Keratinocyte (primary cell): ENCODE results near the gene ARFIP1.

ENCODE experiments used
- CTCF ChIP-seq, 3 experiments: IDR thresholded peaks in 1 of 3; conservative IDR thresholded peaks in 1 of 3; optimal IDR thresholded peaks in 1 of 3; 2 replicates in 2 of 3; 3 replicates in 1 of 3; pipeline versions ENCODE3 to v1.5.1; 2011; ENCODE audit warnings: low read length in 3 of 3, mild to moderate bottlenecking in 3 of 3, moderate library complexity in 2 of 3, control low read depth in 1 of 3, inconsistent platforms in 1 of 3; ENCODE audit not compliant: insufficient read depth in 2 of 3; ENCODE audit errors: extremely low read depth in 1 of 3
- EZH2 ChIP-seq: IDR thresholded peaks from one replicate; pipeline ENCODE4 v1.6.1; 2012; ENCODE audit warnings: inconsistent platforms, mild to moderate bottlenecking, low read length, moderate library complexity

GRCh38 chr4:152877868-152878267 lies 98.1 kb downstream of the ARFIP1 start:
- TF ChIP-seq CTCF (optimal IDR thresholded peaks at IDR 0.05 in 1 of 3, IDR thresholded peaks at IDR 0.05 in 1 of 3, conservative IDR thresholded peaks at IDR 0.05 in 1 of 3; ENCODE audit: extremely low read depth in 1 of 3, insufficient read depth in 2 of 3, low read length in 3 of 3) (no peak), EZH2 (no peak)
